ENCODE measurements around the gene ARID1B.

Gene ARID1B

DNA sequence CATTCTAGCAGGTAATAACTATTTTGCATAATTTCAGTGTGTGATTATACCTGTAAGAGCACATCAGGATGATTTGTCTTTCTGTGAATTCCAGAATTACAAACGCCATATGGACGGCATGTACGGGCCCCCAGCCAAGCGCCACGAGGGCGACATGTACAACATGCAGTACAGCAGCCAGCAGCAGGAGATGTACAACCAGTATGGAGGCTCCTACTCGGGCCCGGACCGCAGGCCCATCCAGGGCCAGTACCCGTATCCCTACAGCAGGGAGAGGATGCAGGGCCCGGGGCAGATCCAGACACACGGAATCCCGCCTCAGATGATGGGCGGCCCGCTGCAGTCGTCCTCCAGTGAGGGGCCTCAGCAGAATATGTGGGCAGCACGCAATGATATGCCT is 423.4 kb downstream of the ARID1B start:
- Histone ChIP-seq H2BK120ac (ENCODE audit: insufficient read depth, low read length, poor library complexity) (no peak overlapping the region), H3K4me1 (ENCODE audit: control insufficient read depth in 1 of 2, insufficient read depth in 2 of 2, low read length in 2 of 2) (no peaks in the 10 kb centered on the region), H3K4ac (ENCODE audit: low read depth, low read length) (no peak overlapping the region), H2AK5ac (ENCODE audit: low read length) (no peak overlapping the region), H3K18ac (ENCODE audit: low read length) (no peak overlapping the region), H3K23ac (ENCODE audit: low read length) (no peak overlapping the region), H4K8ac (ENCODE audit: low read depth, low read length) (no peak overlapping the region), H3K27ac (ENCODE audit: low read depth, low read length) (no peak overlapping the region), H2AFZ (ENCODE audit: insufficient read depth, low read length, poor library complexity) (no peak overlapping the region), H2BK5ac (ENCODE audit: low read depth, low read length, poor library complexity) (no peak overlapping the region), H3K4me3 (ENCODE audit: low read depth, low read length) (no peak overlapping the region), H3K36me3 (ENCODE audit: control insufficient read depth in 1 of 2, insufficient read depth in 2 of 2, low read length in 2 of 2) (peaks cover 37 to 43% of the 10 kb centered on the region in 2 experiments), H4K12ac (ENCODE audit: low read depth, low read length) (peak overlapping the region; percentile 26), H3K9ac (ENCODE audit: low read length) (no peak overlapping the region), H3K4me2 (ENCODE audit: low read length) (no peak overlapping the region), H3K9me3 (ENCODE audit: insufficient read depth, low read depth, low read length) (peaks cover 2% of the 10 kb centered on the region), H3K79me1 (ENCODE audit: low read length) (no peaks in the 10 kb centered on the region), H2BK12ac (ENCODE audit: low read length) (no peak overlapping the region), H4K91ac (ENCODE audit: low read depth, low read length) (no peak overlapping the region), H3K14ac (ENCODE audit: low read length) (no peak overlapping the region), H3K27me3 (ENCODE audit: insufficient read depth, low read length) (no peaks in the 10 kb centered on the region), H3K79me2 (ENCODE audit: control insufficient read depth, insufficient read depth, low read length, poor library complexity) (no peaks in the 10 kb centered on the region)
- no CpG with 5 or more reads among the region's 17 CpGs for WGBS (ENCODE audit: extremely low coverage, insufficient coverage, insufficient read length)
- no peak for DNase-seq

DNA sequence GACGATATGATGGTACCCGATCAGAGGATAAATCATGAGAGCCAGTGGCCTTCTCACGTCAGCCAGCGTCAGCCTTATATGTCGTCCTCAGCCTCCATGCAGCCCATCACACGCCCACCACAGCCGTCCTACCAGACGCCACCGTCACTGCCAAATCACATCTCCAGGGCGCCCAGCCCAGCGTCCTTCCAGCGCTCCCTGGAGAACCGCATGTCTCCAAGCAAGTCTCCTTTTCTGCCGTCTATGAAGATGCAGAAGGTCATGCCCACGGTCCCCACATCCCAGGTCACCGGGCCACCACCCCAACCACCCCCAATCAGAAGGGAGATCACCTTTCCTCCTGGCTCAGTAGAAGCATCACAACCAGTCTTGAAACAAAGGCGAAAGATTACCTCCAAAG is 423.9 kb downstream of the ARID1B start:
- Histone ChIP-seq H4K91ac (ENCODE audit: low read depth, low read length) (no peak overlapping the region), H3K36me3 (ENCODE audit: control insufficient read depth in 1 of 2, insufficient read depth in 2 of 2, low read length in 2 of 2) (peaks cover 35 to 45% of the 10 kb centered on the region in 2 experiments), H3K9me3 (ENCODE audit: insufficient read depth, low read depth, low read length) (peaks cover 2% of the 10 kb centered on the region), H3K4me3 (ENCODE audit: low read depth, low read length) (peak overlapping the region; percentile 18), H3K79me1 (ENCODE audit: low read length) (no peaks in the 10 kb centered on the region), H2BK12ac (ENCODE audit: low read length) (no peak overlapping the region), H2BK5ac (ENCODE audit: low read depth, low read length, poor library complexity) (no peak overlapping the region), H3K4me1 (ENCODE audit: control insufficient read depth in 1 of 2, insufficient read depth in 2 of 2, low read length in 2 of 2) (no peaks in the 10 kb centered on the region), H3K4ac (ENCODE audit: low read depth, low read length) (no peak overlapping the region), H2BK120ac (ENCODE audit: insufficient read depth, low read length, poor library complexity) (no peak overlapping the region), H4K12ac (ENCODE audit: low read depth, low read length) (no peak overlapping the region), H4K8ac (ENCODE audit: low read depth, low read length) (no peak overlapping the region), H3K27me3 (ENCODE audit: insufficient read depth, low read length) (no peaks in the 10 kb centered on the region), H2AK5ac (ENCODE audit: low read length) (no peak overlapping the region), H3K18ac (ENCODE audit: low read length) (peak overlapping the region; percentile 29), H3K4me2 (ENCODE audit: low read length) (no peak overlapping the region), H3K27ac (ENCODE audit: low read depth, low read length) (no peak overlapping the region), H3K14ac (ENCODE audit: low read length) (no peak overlapping the region), H3K9ac (ENCODE audit: low read length) (no peak overlapping the region), H2AFZ (ENCODE audit: insufficient read depth, low read length, poor library complexity) (no peak overlapping the region), H3K23ac (ENCODE audit: low read length) (no peak overlapping the region), H3K79me2 (ENCODE audit: control insufficient read depth, insufficient read depth, low read length, poor library complexity) (no peaks in the 10 kb centered on the region)
- no CpG with 5 or more reads among the region's 17 CpGs for WGBS (ENCODE audit: extremely low coverage, insufficient coverage, insufficient read length)
- no peak for DNase-seq

DNA sequence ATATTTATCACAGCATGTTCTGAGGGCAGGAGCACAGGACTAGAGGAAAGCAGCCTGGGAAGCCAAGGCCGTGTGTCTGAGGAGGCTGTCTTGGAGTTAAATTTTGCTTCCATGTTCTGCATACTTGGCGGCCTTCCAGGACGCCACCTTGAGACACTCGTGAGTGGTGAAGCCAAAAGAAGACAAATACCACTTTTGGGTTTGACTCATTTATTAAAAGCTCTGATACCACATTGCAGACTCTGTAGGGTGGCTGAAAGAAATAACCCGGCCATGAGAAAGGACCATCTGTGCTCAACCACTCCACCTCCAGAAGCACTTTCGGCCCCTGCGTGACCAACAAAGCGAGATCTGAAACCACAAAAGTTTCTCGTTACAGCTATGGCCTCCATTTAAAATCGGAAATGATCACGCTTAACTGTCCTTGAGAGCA is 426.1 kb downstream of the ARID1B start:
- Histone ChIP-seq H2BK12ac (ENCODE audit: low read length) (no peak overlapping the region), H3K4me3 (ENCODE audit: low read depth, low read length) (no peak overlapping the region), H2AFZ (ENCODE audit: insufficient read depth, low read length, poor library complexity) (no peak overlapping the region), H3K9ac (ENCODE audit: low read length) (no peak overlapping the region), H3K9me3 (ENCODE audit: insufficient read depth, low read depth, low read length) (peaks cover 2% of the 10 kb centered on the region), H3K4me1 (ENCODE audit: control insufficient read depth in 1 of 2, insufficient read depth in 2 of 2, low read length in 2 of 2) (no peaks in the 10 kb centered on the region), H2BK120ac (ENCODE audit: insufficient read depth, low read length, poor library complexity) (no peak overlapping the region), H3K36me3 (ENCODE audit: control insufficient read depth in 1 of 2, insufficient read depth in 2 of 2, low read length in 2 of 2) (peaks cover 42 to 48% of the 10 kb centered on the region in 2 experiments), H4K91ac (ENCODE audit: low read depth, low read length) (no peak overlapping the region), H3K79me1 (ENCODE audit: low read length) (no peaks in the 10 kb centered on the region), H3K23ac (ENCODE audit: low read length) (no peak overlapping the region), H3K14ac (ENCODE audit: low read length) (no peak overlapping the region), H3K4me2 (ENCODE audit: low read length) (no peak overlapping the region), H2AK5ac (ENCODE audit: low read length) (no peak overlapping the region), H3K27ac (ENCODE audit: low read depth, low read length) (no peak overlapping the region), H2BK5ac (ENCODE audit: low read depth, low read length, poor library complexity) (no peak overlapping the region), H3K4ac (ENCODE audit: low read depth, low read length) (no peak overlapping the region), H3K27me3 (ENCODE audit: insufficient read depth, low read length) (no peaks in the 10 kb centered on the region), H4K12ac (ENCODE audit: low read depth, low read length) (no peak overlapping the region), H4K8ac (ENCODE audit: low read depth, low read length) (no peak overlapping the region), H3K79me2 (ENCODE audit: control insufficient read depth, insufficient read depth, low read length, poor library complexity) (no peaks in the 10 kb centered on the region), H3K18ac (ENCODE audit: low read length) (no peak overlapping the region)
- no peak for DNase-seq
- WGBS (ENCODE audit: extremely low coverage, insufficient coverage, insufficient read length): no CpG with 5 or more reads among the region's 11 CpGs

DNA sequence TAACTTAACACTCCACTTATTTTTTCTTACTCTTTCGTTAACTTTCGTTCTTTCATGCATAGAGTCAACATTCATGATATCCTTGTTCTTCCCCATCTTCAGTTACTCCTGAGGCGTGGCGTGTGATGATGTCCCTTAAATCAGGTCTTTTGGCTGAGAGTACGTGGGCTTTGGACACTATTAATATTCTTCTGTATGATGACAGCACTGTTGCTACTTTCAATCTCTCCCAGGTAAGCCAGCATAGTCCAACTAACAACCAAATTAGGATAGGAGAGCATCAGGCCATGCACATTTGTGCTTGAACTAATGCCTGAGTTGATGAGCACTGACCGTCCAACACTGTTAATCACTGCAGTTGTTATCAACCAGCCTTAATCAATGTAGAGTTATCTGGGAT is 426.6 kb downstream of the ARID1B start:
- peaks cover 38 to 44% of the 10 kb centered on the region in 2 experiments for H3K36me3 ChIP-seq (ENCODE audit: control insufficient read depth in 1 of 2, insufficient read depth in 2 of 2, low read length in 2 of 2)
- no peak overlapping the region for H4K8ac ChIP-seq (ENCODE audit: low read depth, low read length)
- peaks cover 2% of the 10 kb centered on the region for H3K9me3 ChIP-seq (ENCODE audit: insufficient read depth, low read depth, low read length)
- no peak overlapping the region for H3K4ac ChIP-seq (ENCODE audit: low read depth, low read length)
- no peaks in the 10 kb centered on the region for H3K27me3 ChIP-seq (ENCODE audit: insufficient read depth, low read length)
- H3K4me1 ChIP-seq (ENCODE audit: control insufficient read depth in 1 of 2, insufficient read depth in 2 of 2, low read length in 2 of 2): no peaks in the 10 kb centered on the region
- no peak overlapping the region for H3K14ac ChIP-seq (ENCODE audit: low read length)
- no peaks in the 10 kb centered on the region for H3K79me1 ChIP-seq (ENCODE audit: low read length)
- no peak overlapping the region for H4K91ac ChIP-seq (ENCODE audit: low read depth, low read length)
- H3K9ac ChIP-seq (ENCODE audit: low read length): no peak overlapping the region
- H3K4me2 ChIP-seq (ENCODE audit: low read length): no peak overlapping the region
- no peak for DNase-seq
- WGBS (ENCODE audit: extremely low coverage, insufficient coverage, insufficient read length): 100% methylated on average over 2 of the region's 6 CpGs
- H3K27ac ChIP-seq (ENCODE audit: low read depth, low read length): no peak overlapping the region
- H2BK5ac ChIP-seq (ENCODE audit: low read depth, low read length, poor library complexity): no peak overlapping the region
- no peak overlapping the region for H3K4me3 ChIP-seq (ENCODE audit: low read depth, low read length)
- no peak overlapping the region for H2BK12ac ChIP-seq (ENCODE audit: low read length)
- no peak overlapping the region for H3K23ac ChIP-seq (ENCODE audit: low read length)
- no peak overlapping the region for H4K12ac ChIP-seq (ENCODE audit: low read depth, low read length)
- no peak overlapping the region for H3K18ac ChIP-seq (ENCODE audit: low read length)
- no peak overlapping the region for H2AFZ ChIP-seq (ENCODE audit: insufficient read depth, low read length, poor library complexity)
- H3K79me2 ChIP-seq (ENCODE audit: control insufficient read depth, insufficient read depth, low read length, poor library complexity): no peaks in the 10 kb centered on the region
- no peak overlapping the region for H2AK5ac ChIP-seq (ENCODE audit: low read length)
- no peak overlapping the region for H2BK120ac ChIP-seq (ENCODE audit: insufficient read depth, low read length, poor library complexity)

Measured in trophoblast cell (in vitro differentiated cells and primary cell).